Measurements from ENCODE around the gene CCDC88A. TPM values are rescaled to one million over a fixed set of nuclear protein-coding genes. Genes with fewer than 3 reads are reported as not detected.

CCDC88A gene
- total and polyA plus RNA-seq, 7 donors = 5.4 to 72.8 (median 33.8) TPM

- Histone ChIP-seq H3K36me3 (no peaks in the 10 kb centered on the region), H3K4me1 (peaks cover 0 to 28% (median 18%) of the 10 kb centered on the region in 4 donors), H3K4me3 (no peak overlapping the region), H3K9me3 (no peaks in the 10 kb centered on the region), H3K27me3 (no peaks in the 10 kb centered on the region), H3K27ac (no peak overlapping the region)
- TF ChIP-seq EP300 (IDR thresholded peaks at IDR 0.05) (no peak), POLR2A (IDR thresholded peaks at IDR 0.05) (no peak), POLR2AphosphoS5 (IDR thresholded peaks at IDR 0.05) (no peak), CTCF (IDR thresholded peaks at IDR 0.05) (no peak)
- intact Hi-C loops (cut with DNase I) = loop anchor here (2.0 to 5.0 kb wide), 2 partner anchors 97 to 196 kb away; partner anchors contain the start of genes CFAP36 and PPP4R3B
- DNase-seq = no peak
- 56 to 88% methylated on average over 5 of the region's 5 CpGs for WGBS, 2 donors
Observed at GRCh38 chr2:55421326-55421725, 1.7 kb upstream of the CCDC88A start.

- H3K36me3 ChIP-seq = no peaks in the 10 kb centered on the region
- no peak for DNase-seq
- intact Hi-C loops (cut with DNase I) = loop anchor here (2.0 to 5.0 kb wide), 2 partner anchors 98 to 196 kb away; partner anchors contain the start of genes CFAP36 and PPP4R3B
- H3K4me1 ChIP-seq = peaks cover 0 to 28% (median 18%) of the 10 kb centered on the region in 4 donors
- WGBS, 2 donors = 32 to 63% methylated on average over 6 of the region's 6 CpGs
- H3K27me3 ChIP-seq = no peaks in the 10 kb centered on the region
- no peak for TF ChIP-seq EP300 (IDR thresholded peaks at IDR 0.05)
- TF ChIP-seq POLR2A (IDR thresholded peaks at IDR 0.05) = no peak
- TF ChIP-seq POLR2AphosphoS5 (IDR thresholded peaks at IDR 0.05) = no peak
- no peak for TF ChIP-seq CTCF (IDR thresholded peaks at IDR 0.05)
- H3K9me3 ChIP-seq = no peaks in the 10 kb centered on the region
- H3K4me3 ChIP-seq = peak overlapping the region; percentile 74 to 97 (median 79)
- H3K27ac ChIP-seq = peak overlapping the region in 3 of 4 donors; percentile 88 to 96 (median 92)
Observed at GRCh38 chr2:55420871-55421270, 1.2 kb upstream of the CCDC88A start.

- WGBS, 2 donors = 0% methylated on average over 3 of the region's 3 CpGs
- intact Hi-C loops (cut with DNase I) = loop anchor here (2.0 to 5.0 kb wide), 2 partner anchors 98 to 197 kb away; partner anchors contain the start of genes CFAP36 and PPP4R3B
- no peak for DNase-seq
- TF ChIP-seq CTCF (IDR thresholded peaks at IDR 0.05) (no peak), EP300 (IDR thresholded peaks at IDR 0.05) (no peak), POLR2AphosphoS5 (IDR thresholded peaks at IDR 0.05) (no peak), POLR2A (IDR thresholded peaks at IDR 0.05) (no peak)
- peak overlapping the region; percentile 74 to 97 (median 79) for H3K4me3 ChIP-seq
- no peaks in the 10 kb centered on the region for H3K36me3 ChIP-seq
- H3K9me3 ChIP-seq = no peaks in the 10 kb centered on the region
- H3K27ac ChIP-seq = peak overlapping the region; percentile 88 to 96 (median 92)
- peaks cover 0 to 28% (median 20%) of the 10 kb centered on the region in 4 donors for H3K4me1 ChIP-seq
- H3K27me3 ChIP-seq = no peaks in the 10 kb centered on the region
Observed at GRCh38 chr2:55420439-55420725, 726 bp upstream of the CCDC88A start.

GRCh38 chr2:55419233-55419678, 400 bp downstream of the CCDC88A start:
- TF ChIP-seq POLR2AphosphoS5 (IDR thresholded peaks at IDR 0.05) = no peak
- no peak for TF ChIP-seq CTCF (IDR thresholded peaks at IDR 0.05)
- TF ChIP-seq EP300 (IDR thresholded peaks at IDR 0.05) = no peak
- TF ChIP-seq POLR2A (IDR thresholded peaks at IDR 0.05) = no peak
- intact Hi-C loops (cut with DNase I) = loop anchor here (2.0 to 5.0 kb wide), 4 partner anchors 54 to 187 kb away; partner anchors contain the start of genes CLHC1, MTIF2 and RPS27A
- Histone ChIP-seq H3K27ac (peak overlapping the region; percentile 88 to 96 (median 92)), H3K4me3 (peak overlapping the region; percentile 74 to 97 (median 79)), H3K9me3 (no peaks in the 10 kb centered on the region), H3K4me1 (peaks cover 0 to 28% (median 21%) of the 10 kb centered on the region in 4 donors), H3K27me3 (no peaks in the 10 kb centered on the region), H3K36me3 (no peaks in the 10 kb centered on the region)
- 1% methylated on average over 31 of the region's 31 CpGs for WGBS, 2 donors
- no peak for DNase-seq
